DOHH2 (cell line): ENCODE results near the gene PMM2.

Experiments used
- H3F3A ChIP-seq: fragments of 200-600 bp; sonication (generic), shearing (Covaris generic); 2 replicates; pipeline ENCODE4 v1.6.0; 2016; ENCODE audit warnings: antibody characterized with exemption, mild to moderate bottlenecking; ENCODE audit not compliant: control insufficient read depth, insufficient read depth
- H3K27ac ChIP-seq: fragments of 200-600 bp; sonication (generic); 2 replicates; pipeline ENCODE4 v1.5.1; 2014; ENCODE audit warnings: low read depth, mild to moderate bottlenecking, low read length, moderate library complexity
- H3K27me3 ChIP-seq: fragments of 200-600 bp; sonication (generic); 2 replicates; pipeline ENCODE4 v1.6.1; 2014; ENCODE audit warnings: mild to moderate bottlenecking, low read length, mixed read lengths; ENCODE audit not compliant: control insufficient read depth
- H3K36me3 ChIP-seq: fragments of 200-600 bp; sonication (generic); 2 replicates; pipeline ENCODE4 v1.6.1; 2014; ENCODE audit warnings: mild to moderate bottlenecking, low read length, moderate library complexity, mixed read lengths; ENCODE audit not compliant: control insufficient read depth
- H3K4me1 ChIP-seq: fragments of 200-600 bp; sonication (generic); 2 replicates; pipeline ENCODE4 v1.6.1; 2014; ENCODE audit warnings: mild to moderate bottlenecking, low read length, mixed read lengths; ENCODE audit not compliant: control insufficient read depth
- H3K4me2 ChIP-seq: fragments of 200-600 bp; sonication (generic); 2 replicates; pipeline ENCODE4 v1.6.0; 2014; ENCODE audit warnings: mild to moderate bottlenecking, low read length, moderate library complexity
- H3K4me3 ChIP-seq: fragments of 200-600 bp; sonication (generic); 2 replicates; pipeline ENCODE4 v1.5.1; 2014; ENCODE audit warnings: mild to moderate bottlenecking, low read length, mixed read lengths
- H3K79me2 ChIP-seq: fragments of 200-600 bp; sonication (generic); 2 replicates; pipeline ENCODE4 v1.6.1; 2014; ENCODE audit warnings: mild to moderate bottlenecking, low read length, mixed read lengths; ENCODE audit not compliant: control insufficient read depth
- H3K9me2 ChIP-seq: fragments of 200-600 bp; sonication (generic); replicated peaks from 2 replicates; pipeline ENCODE4 v1.6.1; 2014; ENCODE audit warnings: mild to moderate bottlenecking, low read length, mixed read lengths; ENCODE audit not compliant: control insufficient read depth
- H3K9me3 ChIP-seq: fragments of 200-600 bp; sonication (generic); 2 replicates; pipeline ENCODE4 v1.6.1; 2014; ENCODE audit warnings: antibody characterized with exemption, low read length, mixed read lengths; ENCODE audit not compliant: control insufficient read depth, insufficient read depth
- H4K20me1 ChIP-seq: fragments of 200-600 bp; sonication (generic); 2 replicates; pipeline ENCODE4 v1.6.0; 2014; ENCODE audit warnings: low read depth, mild to moderate bottlenecking, antibody characterized with exemption, low read length, moderate library complexity; ENCODE audit not compliant: control insufficient read depth, insufficient read depth
- CTCF ChIP-seq: fragments of 200-600 bp; sonication (generic); IDR thresholded peaks from one replicate; pipeline ENCODE4 v1.5.1; 2014; ENCODE audit warnings: antibody characterized with exemption, mild to moderate bottlenecking, low read depth, low read length; ENCODE audit not compliant: poor library complexity, severe bottlenecking
- EZH2phosphoT487 ChIP-seq: fragments of 200-600 bp; sonication (generic); IDR thresholded peaks from 2 replicates; pipeline ENCODE4 v1.6.1; 2017; ENCODE audit warnings: borderline replicate concordance, mild to moderate bottlenecking, antibody characterized with exemption, low read length, moderate library complexity, mixed read lengths

PMM2 gene

GRCh38 chr16:8887952-8888560, 90.4 kb downstream of the PMM2 start:
- Histone ChIP-seq H3K4me2 (no peak overlapping the region), H3F3A (peaks cover 6% of the 10 kb centered on the region), H3K27me3 (peaks cover 3% of the 10 kb centered on the region; the same call in 1 of the 2 replicates), H3K9me2 (no peaks in the 10 kb centered on the region), H3K4me3 (no peak overlapping the region), H3K9me3 (no peaks in the 10 kb centered on the region), H3K4me1 (peaks cover 46% of the 10 kb centered on the region), H3K27ac (no peak overlapping the region), H3K36me3 (peaks cover 42% of the 10 kb centered on the region), H3K79me2 (no peaks in the 10 kb centered on the region), H4K20me1 (0 out of 2 replicates have a peak, but pooled peaks cover 6% of the 10 kb centered on the region)
- TF ChIP-seq CTCF = no peak
- no peak for TF ChIP-seq EZH2phosphoT487

- H3K27me3 ChIP-seq = peaks cover 3% of the 10 kb centered on the region; the same call in 1 of the 2 replicates
- peaks cover 54% of the 10 kb centered on the region for H3K36me3 ChIP-seq
- H4K20me1 ChIP-seq = 0 out of 2 replicates have a peak, but pooled peaks cover 6% of the 10 kb centered on the region
- H3K9me2 ChIP-seq = no peaks in the 10 kb centered on the region
- peaks cover 16% of the 10 kb centered on the region for H3F3A ChIP-seq
- H3K27ac ChIP-seq = no peak overlapping the region
- peaks cover 58% of the 10 kb centered on the region for H3K4me1 ChIP-seq
- TF ChIP-seq CTCF = no peak
- no peak for TF ChIP-seq EZH2phosphoT487
- H3K9me3 ChIP-seq = no peaks in the 10 kb centered on the region
- H3K4me2 ChIP-seq = no peak overlapping the region
- H3K4me3 ChIP-seq = no peak overlapping the region
- no peaks in the 10 kb centered on the region for H3K79me2 ChIP-seq
Observed at GRCh38 chr16:8888951-8889892, 91.6 kb downstream of the PMM2 start.

GRCh38 chr16:8889893-8890548, 92.4 kb downstream of the PMM2 start:
- H3K4me3 ChIP-seq = no peak overlapping the region
- H3K9me2 ChIP-seq = no peaks in the 10 kb centered on the region
- H3F3A ChIP-seq = peaks cover 21% of the 10 kb centered on the region
- H4K20me1 ChIP-seq = 0 out of 2 replicates have a peak, but pooled peaks cover 6% of the 10 kb centered on the region
- no peak overlapping the region for H3K4me2 ChIP-seq
- peaks cover 62% of the 10 kb centered on the region for H3K36me3 ChIP-seq
- peaks cover 3% of the 10 kb centered on the region; the same call in 1 of the 2 replicates for H3K27me3 ChIP-seq
- no peak overlapping the region; the same call in 1 of the 2 replicates for H3K27ac ChIP-seq
- H3K9me3 ChIP-seq = no peaks in the 10 kb centered on the region
- no peaks in the 10 kb centered on the region for H3K79me2 ChIP-seq
- TF ChIP-seq CTCF = no peak
- TF ChIP-seq EZH2phosphoT487 = no peak
- peaks cover 66% of the 10 kb centered on the region for H3K4me1 ChIP-seq
